Panc1 (cell line): ENCODE results near the gene CHST8. TPM values are rescaled to one million over a fixed set of nuclear protein-coding genes. Genes with fewer than 3 reads are reported as not detected.

Source experiments
- ATAC-seq: fragments of 200-7000 bp; cut with Tn5 transposase; 2 replicates; pipeline ENCODE4 v1.9.1; 2020; ENCODE audit warnings: mild to moderate bottlenecking, moderate library complexity
- BruUV-seq: library from RNA; stranded (reverse); fragments of 400-500 nt; replicated peaks from 2 replicates; lab custom pipeline; 2021; lab: Mats Ljungman, UMichigan
- CTCF ChIA-PET: fragments of 300-600 bp; sonication (Branson Sonifier 250); formaldehyde crosslinking; loops from one replicate; lab custom pipeline; 2022; ENCODE audit warnings: antibody characterized with exemption; lab: Charles Lee
- POLR2A ChIA-PET: fragments of 300-600 bp; sonication (Branson Sonifier 250); formaldehyde crosslinking; loops from one replicate; lab custom pipeline; 2022; ENCODE audit warnings: antibody characterized with exemption; lab: Charles Lee
- DNase-seq: peaks from one replicate; pipeline ENCODE4 v3.0.0-alpha.2; 2010; ENCODE audit warnings: low read depth, low spot score
- H3K27ac ChIP-seq: 2 replicates; pipeline ENCODE4 v1.5.1; 2011; ENCODE audit warnings: mild to moderate bottlenecking, low read length, inconsistent platforms
- H3K27me3 ChIP-seq: fragments of 200-500 bp; sonication (Bioruptor generic); 2 replicates; pipeline ENCODE4 v1.6.0; 2014; ENCODE audit warnings: low read length, inconsistent platforms; ENCODE audit not compliant: control insufficient read depth, insufficient read depth
- H3K36me3 ChIP-seq: fragments of 200-500 bp; sonication (Bioruptor generic); 2 replicates; pipeline ENCODE4 v1.5.1; 2014; ENCODE audit warnings: inconsistent platforms, mild to moderate bottlenecking, low read length, moderate library complexity; ENCODE audit not compliant: control insufficient read depth, insufficient read depth
- H3K4me1 ChIP-seq: 2 replicates; pipeline ENCODE4 v1.5.1; 2011; ENCODE audit warnings: inconsistent platforms, mild to moderate bottlenecking, low read length, moderate library complexity; ENCODE audit not compliant: control insufficient read depth, insufficient read depth
- H3K4me3 ChIP-seq, 2 experiments: 2 replicates each; pipeline ENCODE4 v1.5.1; 2011 to 2012; ENCODE audit warnings: low read depth in 2 of 2, low read length in 2 of 2, mild to moderate bottlenecking in 2 of 2, inconsistent platforms in 1 of 2, moderate library complexity in 1 of 2
- H3K9me3 ChIP-seq: fragments of 200-500 bp; sonication (Bioruptor generic); 2 replicates; pipeline ENCODE4 v1.5.1; 2014; ENCODE audit warnings: low read depth, mild to moderate bottlenecking, inconsistent platforms, low read length, moderate library complexity; ENCODE audit not compliant: control insufficient read depth, insufficient read depth
- POLR2AphosphoS5 ChIP-seq: IDR thresholded peaks from 2 replicates; pipeline ENCODE4 v1.6.1; 2012; ENCODE audit warnings: mild to moderate bottlenecking, low read depth, low read length, moderate library complexity
- SIN3A ChIP-seq: IDR thresholded peaks from 2 replicates; pipeline ENCODE4 v1.6.1; 2012; ENCODE audit warnings: low read depth, mild to moderate bottlenecking, low read length, moderate library complexity, borderline replicate concordance; ENCODE audit not compliant: insufficient read depth
- TCF7L2 ChIP-seq: IDR thresholded peaks from 2 replicates; pipeline ENCODE4 v1.6.1; 2011; ENCODE audit warnings: mild to moderate bottlenecking, low read depth, low read length, inconsistent platforms
- in situ Hi-C: cut with HindIII; loops from 2 replicates; pipeline ENCODE4 v1.10.0; 2016; ENCODE audit warnings: low sequenced_read_pairs, low pct_unique_long_range_greater_than_20kb
- intact Hi-C: fragments of 100-400 bp; cut with micrococcal nuclease; formaldehyde crosslinking; loops from one replicate; pipeline ENCODE4 v1.10.0; 2022; ENCODE audit not compliant: unreplicated experiment
- total RNA-seq: library from RNA; stranded (reverse); gene quantifications from one replicate; pipeline ENCODE4 v1.2.1, GENCODE V29; 2021; ENCODE audit not compliant: unreplicated experiment
- TF ChIP-seq, protein P1 (sequence below): fragments of 450-650 bp; IDR thresholded peaks from 2 replicates; pipeline ENCODE4 v1.5.1; 2017; ENCODE audit warnings: mild to moderate bottlenecking
- TF ChIP-seq, protein P2 (sequence below), 2 experiments: IDR thresholded peaks; 2 replicates each; pipeline ENCODE4 v1.6.1; 2011 to 2012; ENCODE audit warnings: low read depth in 2 of 2, control low read depth in 1 of 2, low read length in 1 of 2, mild to moderate bottlenecking in 1 of 2, moderate library complexity in 1 of 2; ENCODE audit not compliant: insufficient read depth in 1 of 2

The CHST8 gene
- total RNA-seq, 1 experiment from 2014 or later: 0.28 TPM

DNA sequence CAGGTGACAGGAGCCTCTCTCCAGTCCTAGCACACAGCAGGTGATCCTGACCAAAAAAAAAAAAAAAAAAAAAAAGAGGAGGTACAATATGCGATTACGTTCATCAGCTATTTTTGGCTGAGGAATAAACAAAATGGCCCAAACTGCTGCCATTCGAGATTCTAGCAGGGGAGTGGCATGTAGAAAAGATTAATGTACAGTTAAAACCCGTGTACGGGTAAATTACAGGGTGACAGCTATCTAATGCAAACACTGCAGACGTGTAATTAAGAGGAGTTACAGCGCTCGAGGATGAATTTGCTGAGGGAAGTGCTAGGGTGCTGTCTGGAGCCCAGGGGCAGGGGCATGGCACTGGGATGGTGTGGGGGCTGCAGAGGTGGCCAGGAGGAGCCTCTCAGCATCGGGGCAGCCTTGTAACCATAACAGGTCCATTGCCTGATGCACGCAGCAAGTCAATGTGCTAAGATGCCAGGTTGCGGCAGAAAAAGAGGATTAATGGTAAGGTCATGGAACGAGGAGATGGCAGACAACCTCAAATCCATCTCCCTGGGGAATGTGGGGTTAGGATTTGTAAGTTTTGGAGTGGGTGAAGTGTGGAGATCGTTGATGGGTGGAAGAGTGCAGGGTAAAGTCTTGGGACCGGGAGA, 17.4 kb downstream of the CHST8 start:
- CTCF ChIA-PET: no interaction called here

DNA sequence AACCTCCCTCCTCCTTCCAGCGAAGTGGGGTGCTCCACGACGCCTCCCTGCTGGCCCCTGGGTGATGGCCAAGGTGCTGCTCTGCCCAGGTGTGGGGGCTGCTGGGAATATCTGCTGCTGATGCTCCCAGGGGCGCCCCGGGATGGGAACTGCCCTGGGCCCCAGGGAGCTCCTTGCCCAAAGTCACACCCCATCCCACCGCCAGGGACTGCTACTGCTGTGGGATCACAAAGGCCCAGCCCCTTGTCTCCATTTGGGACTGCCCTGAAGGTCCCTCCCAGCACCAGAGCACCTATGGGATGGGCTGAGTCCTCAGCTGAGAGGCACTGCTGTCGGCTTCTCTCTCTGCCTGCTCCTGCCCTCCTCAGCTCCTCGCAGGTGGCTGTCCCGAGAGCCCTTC, 19.0 kb downstream of the CHST8 start:
- ChIA-PET POLR2A (no interaction called here), CTCF (no interaction called here)
- no peaks in the 10 kb centered on the region for H3K36me3 ChIP-seq
- TF ChIP-seq, protein P1, sequence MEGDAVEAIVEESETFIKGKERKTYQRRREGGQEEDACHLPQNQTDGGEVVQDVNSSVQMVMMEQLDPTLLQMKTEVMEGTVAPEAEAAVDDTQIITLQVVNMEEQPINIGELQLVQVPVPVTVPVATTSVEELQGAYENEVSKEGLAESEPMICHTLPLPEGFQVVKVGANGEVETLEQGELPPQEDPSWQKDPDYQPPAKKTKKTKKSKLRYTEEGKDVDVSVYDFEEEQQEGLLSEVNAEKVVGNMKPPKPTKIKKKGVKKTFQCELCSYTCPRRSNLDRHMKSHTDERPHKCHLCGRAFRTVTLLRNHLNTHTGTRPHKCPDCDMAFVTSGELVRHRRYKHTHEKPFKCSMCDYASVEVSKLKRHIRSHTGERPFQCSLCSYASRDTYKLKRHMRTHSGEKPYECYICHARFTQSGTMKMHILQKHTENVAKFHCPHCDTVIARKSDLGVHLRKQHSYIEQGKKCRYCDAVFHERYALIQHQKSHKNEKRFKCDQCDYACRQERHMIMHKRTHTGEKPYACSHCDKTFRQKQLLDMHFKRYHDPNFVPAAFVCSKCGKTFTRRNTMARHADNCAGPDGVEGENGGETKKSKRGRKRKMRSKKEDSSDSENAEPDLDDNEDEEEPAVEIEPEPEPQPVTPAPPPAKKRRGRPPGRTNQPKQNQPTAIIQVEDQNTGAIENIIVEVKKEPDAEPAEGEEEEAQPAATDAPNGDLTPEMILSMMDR: no peak
- TF ChIP-seq, protein P2, sequence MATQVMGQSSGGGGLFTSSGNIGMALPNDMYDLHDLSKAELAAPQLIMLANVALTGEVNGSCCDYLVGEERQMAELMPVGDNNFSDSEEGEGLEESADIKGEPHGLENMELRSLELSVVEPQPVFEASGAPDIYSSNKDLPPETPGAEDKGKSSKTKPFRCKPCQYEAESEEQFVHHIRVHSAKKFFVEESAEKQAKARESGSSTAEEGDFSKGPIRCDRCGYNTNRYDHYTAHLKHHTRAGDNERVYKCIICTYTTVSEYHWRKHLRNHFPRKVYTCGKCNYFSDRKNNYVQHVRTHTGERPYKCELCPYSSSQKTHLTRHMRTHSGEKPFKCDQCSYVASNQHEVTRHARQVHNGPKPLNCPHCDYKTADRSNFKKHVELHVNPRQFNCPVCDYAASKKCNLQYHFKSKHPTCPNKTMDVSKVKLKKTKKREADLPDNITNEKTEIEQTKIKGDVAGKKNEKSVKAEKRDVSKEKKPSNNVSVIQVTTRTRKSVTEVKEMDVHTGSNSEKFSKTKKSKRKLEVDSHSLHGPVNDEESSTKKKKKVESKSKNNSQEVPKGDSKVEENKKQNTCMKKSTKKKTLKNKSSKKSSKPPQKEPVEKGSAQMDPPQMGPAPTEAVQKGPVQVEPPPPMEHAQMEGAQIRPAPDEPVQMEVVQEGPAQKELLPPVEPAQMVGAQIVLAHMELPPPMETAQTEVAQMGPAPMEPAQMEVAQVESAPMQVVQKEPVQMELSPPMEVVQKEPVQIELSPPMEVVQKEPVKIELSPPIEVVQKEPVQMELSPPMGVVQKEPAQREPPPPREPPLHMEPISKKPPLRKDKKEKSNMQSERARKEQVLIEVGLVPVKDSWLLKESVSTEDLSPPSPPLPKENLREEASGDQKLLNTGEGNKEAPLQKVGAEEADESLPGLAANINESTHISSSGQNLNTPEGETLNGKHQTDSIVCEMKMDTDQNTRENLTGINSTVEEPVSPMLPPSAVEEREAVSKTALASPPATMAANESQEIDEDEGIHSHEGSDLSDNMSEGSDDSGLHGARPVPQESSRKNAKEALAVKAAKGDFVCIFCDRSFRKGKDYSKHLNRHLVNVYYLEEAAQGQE (IDR thresholded peaks at IDR 0.05; ENCODE audit: insufficient read depth in 1 of 2, low read depth in 2 of 2, low read length in 1 of 2): no peak
- no peak for TF ChIP-seq POLR2AphosphoS5
- TF ChIP-seq SIN3A: no peak
- no peak for TF ChIP-seq TCF7L2
- no peak overlapping the region for H3K4me3 ChIP-seq
- H3K27ac ChIP-seq: no peak overlapping the region
- no peaks in the 10 kb centered on the region for H3K4me1 ChIP-seq
- H3K9me3 ChIP-seq: no peaks in the 10 kb centered on the region
- BruUV-seq: no TSS peak
- in situ Hi-C loops (no loop called here), intact Hi-C loops (no loop called here)
- ATAC-seq (peak; percentile 60; the same call in 1 of the 2 replicates), DNase-seq (no peak)
- H3K27me3 ChIP-seq: peaks cover 13% of the 10 kb centered on the region

More for the DNA sequence above, 17.4 kb downstream of the CHST8 start:
- no peaks in the 10 kb centered on the region for H3K4me1 ChIP-seq
- H3K4me3 ChIP-seq: no peak overlapping the region
- in situ Hi-C loops: no loop called here
- H3K9me3 ChIP-seq: no peaks in the 10 kb centered on the region
- DNase-seq: no peak
- POLR2A ChIA-PET: no interaction called here
- no peak for TF ChIP-seq TCF7L2
- TF ChIP-seq, protein P2 (IDR thresholded peaks at IDR 0.05; ENCODE audit: insufficient read depth in 1 of 2, low read depth in 2 of 2, low read length in 1 of 2): no peak
- H3K27me3 ChIP-seq: peaks cover 15% of the 10 kb centered on the region
- intact Hi-C loops: no loop called here
- H3K36me3 ChIP-seq: no peaks in the 10 kb centered on the region
- no peak overlapping the region for H3K27ac ChIP-seq
- no peak for ATAC-seq
- no TSS peak for BruUV-seq
